Measurements from ENCODE around the gene GRIK2.
"Not testable (repeated sequence)": the region's sequence is repeated elsewhere in the genome, so short reads cannot be mapped to it uniquely, and the experiment has no call there.

The GRIK2 gene

GRCh38 chr6:101393251-101393828, at the start of gene GRIK2:
TSS of gene GRIK2 (plus strand) at chr6:101393708.
- no peak for DNase-seq (ENCODE audit: low spot score)

GRCh38 chr6:101344885-101345284, 48.6 kb upstream of the GRIK2 start:
- DNase-seq (ENCODE audit: low spot score) = no peak

- DNase-seq (ENCODE audit: low spot score) = peak; percentile 35
Observed at GRCh38 chr6:101348816-101349215, 44.7 kb upstream of the GRIK2 start.

GRCh38 chr6:101350631-101351030, 42.9 kb upstream of the GRIK2 start:
- DNase-seq (ENCODE audit: low spot score) = not testable (repeated sequence)

- no peak for DNase-seq (ENCODE audit: low spot score)
Observed at GRCh38 chr6:101351173-101351572, 42.3 kb upstream of the GRIK2 start.

- no peak for DNase-seq (ENCODE audit: low spot score)
Observed at GRCh38 chr6:101352316-101352715, 41.2 kb upstream of the GRIK2 start.

GRCh38 chr6:101365181-101365580, 28.3 kb upstream of the GRIK2 start:
- no peak for DNase-seq (ENCODE audit: low spot score)

- DNase-seq (ENCODE audit: low spot score) = no peak
Observed at GRCh38 chr6:101379926-101380325, 13.6 kb upstream of the GRIK2 start.

- no peak for DNase-seq (ENCODE audit: low spot score)
Observed at GRCh38 chr6:101380897-101381630, 12.4 kb upstream of the GRIK2 start.

GRCh38 chr6:101383747-101384146, 9.8 kb upstream of the GRIK2 start:
- not testable (repeated sequence) for DNase-seq (ENCODE audit: low spot score)

GRCh38 chr6:101386982-101387381, 6.5 kb upstream of the GRIK2 start:
- no peak for DNase-seq (ENCODE audit: low spot score)

- no peak for DNase-seq (ENCODE audit: low spot score)
Observed at GRCh38 chr6:101391772-101392585, 1.5 kb upstream of the GRIK2 start.

GRCh38 chr6:101392586-101393230, 800 bp upstream of the GRIK2 start:
- no peak for DNase-seq (ENCODE audit: low spot score)

- no peak for DNase-seq (ENCODE audit: low spot score)
Observed at GRCh38 chr6:101393829-101394251, 332 bp downstream of the GRIK2 start.

GRCh38 chr6:101394936-101395335, 1.4 kb downstream of the GRIK2 start:
- DNase-seq (ENCODE audit: low spot score) = no peak

- no peak for DNase-seq (ENCODE audit: low spot score)
Observed at GRCh38 chr6:101395345-101395744, 1.8 kb downstream of the GRIK2 start.

GRCh38 chr6:101396548-101397173, 3.2 kb downstream of the GRIK2 start:
- no peak for DNase-seq (ENCODE audit: low spot score)

- DNase-seq (ENCODE audit: low spot score) = no peak
Observed at GRCh38 chr6:101397199-101397598, 3.7 kb downstream of the GRIK2 start.

- DNase-seq (ENCODE audit: low spot score) = no peak
Observed at GRCh38 chr6:101398716-101399615, 5.5 kb downstream of the GRIK2 start.

- DNase-seq (ENCODE audit: low spot score) = no peak
Observed at GRCh38 chr6:101399616-101400162, 6.2 kb downstream of the GRIK2 start.

Measured in putamen (tissue), 1 donor.